ENCODE measurements around the gene TFRC. TPM values are rescaled to one million over a fixed set of nuclear protein-coding genes. Genes with fewer than 3 reads are reported as not detected.
"Not testable (repeated sequence)": the region's sequence is repeated elsewhere in the genome, so short reads cannot be mapped to it uniquely, and the experiment has no call there.

Gene TFRC
- polyA plus RNA-seq, 3 donors: 6.6 to 43.1 (median 7.9) TPM

- Histone ChIP-seq H3K27me3 (ENCODE audit: control insufficient read depth in 2 of 2, insufficient read depth in 2 of 2, low read length in 2 of 2) (no peaks in the 10 kb centered on the region), H2AFZ (ENCODE audit: insufficient read depth, low read depth, low read length, poor library complexity, severe bottlenecking) (no peak overlapping the region), H3K4me1 (ENCODE audit: control insufficient read depth in 1 of 2, insufficient read depth in 2 of 2, low read length in 2 of 2) (no peaks in the 10 kb centered on the region), H4K20me1 (ENCODE audit: insufficient read depth, low read length) (no peaks in the 10 kb centered on the region), H3K4me3 (replicated peaks in 1 of 3; ENCODE audit: low read depth in 2 of 3, low read length in 3 of 3) (no peak overlapping the region), H3K9ac (ENCODE audit: insufficient read depth, low read length, poor library complexity, severe bottlenecking) (no peak overlapping the region), H3K9me3 (replicated peaks in 1 of 2; ENCODE audit: control insufficient read depth in 1 of 2, insufficient read depth in 1 of 2, low read length in 2 of 2) (peaks cover 0 to 9% of the 10 kb centered on the region in 2 donors), H3K27ac (ENCODE audit: low read depth in 1 of 2, low read length in 2 of 2) (no peak overlapping the region), H3K4me2 (replicated peaks; ENCODE audit: extremely low read depth, low read length, poor library complexity, severe bottlenecking) (no peak overlapping the region), H3K36me3 (replicated peaks in 1 of 2; ENCODE audit: control insufficient read depth in 1 of 2, insufficient read depth in 2 of 2, low read length in 2 of 2) (peaks cover 0 to 5% of the 10 kb centered on the region in 2 donors), H3K79me2 (ENCODE audit: insufficient read depth, low read length) (no peaks in the 10 kb centered on the region)
- Mint-ChIP-seq H3K36me3 (peaks cover 11 to 27% of the 10 kb centered on the region in 2 donors), H3K9me3 (peaks cover 4 to 28% (median 18%) of the 10 kb centered on the region in 7 donors), H3K4me3 (no peak overlapping the region), H3K27me3 (ENCODE audit: low read depth in 3 of 3) (peaks cover 0 to 7% (median 2%) of the 10 kb centered on the region in 3 donors), H3K27ac (no peak overlapping the region), H3K4me1 (no peaks in the 10 kb centered on the region)
- intact Hi-C loops (cut with micrococcal nuclease): no loop called here
- 88% methylated on average over 3 of the region's 6 CpGs for WGBS (ENCODE audit: insufficient coverage)
- DNase-seq: no peak
- TF ChIP-seq, protein P1, sequence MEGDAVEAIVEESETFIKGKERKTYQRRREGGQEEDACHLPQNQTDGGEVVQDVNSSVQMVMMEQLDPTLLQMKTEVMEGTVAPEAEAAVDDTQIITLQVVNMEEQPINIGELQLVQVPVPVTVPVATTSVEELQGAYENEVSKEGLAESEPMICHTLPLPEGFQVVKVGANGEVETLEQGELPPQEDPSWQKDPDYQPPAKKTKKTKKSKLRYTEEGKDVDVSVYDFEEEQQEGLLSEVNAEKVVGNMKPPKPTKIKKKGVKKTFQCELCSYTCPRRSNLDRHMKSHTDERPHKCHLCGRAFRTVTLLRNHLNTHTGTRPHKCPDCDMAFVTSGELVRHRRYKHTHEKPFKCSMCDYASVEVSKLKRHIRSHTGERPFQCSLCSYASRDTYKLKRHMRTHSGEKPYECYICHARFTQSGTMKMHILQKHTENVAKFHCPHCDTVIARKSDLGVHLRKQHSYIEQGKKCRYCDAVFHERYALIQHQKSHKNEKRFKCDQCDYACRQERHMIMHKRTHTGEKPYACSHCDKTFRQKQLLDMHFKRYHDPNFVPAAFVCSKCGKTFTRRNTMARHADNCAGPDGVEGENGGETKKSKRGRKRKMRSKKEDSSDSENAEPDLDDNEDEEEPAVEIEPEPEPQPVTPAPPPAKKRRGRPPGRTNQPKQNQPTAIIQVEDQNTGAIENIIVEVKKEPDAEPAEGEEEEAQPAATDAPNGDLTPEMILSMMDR (IDR thresholded peaks at IDR 0.05): no peak
Measured at GRCh38 chr3:196042673-196043072, 39.2 kb downstream of the TFRC start.

- no peaks in the 10 kb centered on the region for H4K20me1 ChIP-seq (ENCODE audit: insufficient read depth, low read length)
- no peaks in the 10 kb centered on the region for H3K27me3 ChIP-seq (ENCODE audit: control insufficient read depth in 2 of 2, insufficient read depth in 2 of 2, low read length in 2 of 2)
- Mint-ChIP-seq H3K4me1 (no peaks in the 10 kb centered on the region), H3K9me3 (peaks cover 5 to 28% (median 19%) of the 10 kb centered on the region in 7 donors), H3K36me3 (peaks cover 3 to 5% of the 10 kb centered on the region in 2 donors), H3K27me3 (ENCODE audit: low read depth in 3 of 3) (peaks cover 0 to 4% (median 3%) of the 10 kb centered on the region in 3 donors), H3K27ac (no peak overlapping the region), H3K4me3 (no peak overlapping the region)
- no peak for DNase-seq
- no peaks in the 10 kb centered on the region for H3K79me2 ChIP-seq (ENCODE audit: insufficient read depth, low read length)
- no peak overlapping the region for H3K9ac ChIP-seq (ENCODE audit: insufficient read depth, low read length, poor library complexity, severe bottlenecking)
- peaks cover 0 to 9% of the 10 kb centered on the region in 2 donors for H3K9me3 ChIP-seq (replicated peaks in 1 of 2; ENCODE audit: control insufficient read depth in 1 of 2, insufficient read depth in 1 of 2, low read length in 2 of 2)
- no peaks in the 10 kb centered on the region for H3K4me1 ChIP-seq (ENCODE audit: control insufficient read depth in 1 of 2, insufficient read depth in 2 of 2, low read length in 2 of 2)
- H3K36me3 ChIP-seq (replicated peaks in 1 of 2; ENCODE audit: control insufficient read depth in 1 of 2, insufficient read depth in 2 of 2, low read length in 2 of 2): no peaks in the 10 kb centered on the region
- WGBS (ENCODE audit: insufficient coverage): no CpG with 5 or more reads among the region's 2 CpGs
- no peak overlapping the region for H3K4me2 ChIP-seq (replicated peaks; ENCODE audit: extremely low read depth, low read length, poor library complexity, severe bottlenecking)
- no peak overlapping the region for H3K4me3 ChIP-seq (replicated peaks in 1 of 3; ENCODE audit: low read depth in 2 of 3, low read length in 3 of 3)
- H2AFZ ChIP-seq (ENCODE audit: insufficient read depth, low read depth, low read length, poor library complexity, severe bottlenecking): no peak overlapping the region
- H3K27ac ChIP-seq (ENCODE audit: low read depth in 1 of 2, low read length in 2 of 2): no peak overlapping the region
- intact Hi-C loops (cut with micrococcal nuclease): no loop called here
- TF ChIP-seq, protein P1 (IDR thresholded peaks at IDR 0.05): no peak
Measured at GRCh38 chr3:196039359-196039758, 42.5 kb downstream of the TFRC start.

GRCh38 chr3:196026059-196026458, 55.8 kb downstream of the TFRC start:
- H3K4me3 ChIP-seq (replicated peaks in 1 of 3; ENCODE audit: low read depth in 2 of 3, low read length in 3 of 3); H3K9ac ChIP-seq (ENCODE audit: insufficient read depth, low read length, poor library complexity, severe bottlenecking); DNase-seq; H3K9me3 ChIP-seq (replicated peaks in 1 of 2; ENCODE audit: control insufficient read depth in 1 of 2, insufficient read depth in 1 of 2, low read length in 2 of 2); H3K27me3 Mint-ChIP-seq (ENCODE audit: low read depth in 3 of 3); H2AFZ ChIP-seq (ENCODE audit: insufficient read depth, low read depth, low read length, poor library complexity, severe bottlenecking); H3K4me1 ChIP-seq (ENCODE audit: control insufficient read depth in 1 of 2, insufficient read depth in 2 of 2, low read length in 2 of 2); H3K27ac ChIP-seq (ENCODE audit: low read depth in 1 of 2, low read length in 2 of 2); H3K27ac Mint-ChIP-seq; H3K36me3 Mint-ChIP-seq; H3K36me3 ChIP-seq (replicated peaks in 1 of 2; ENCODE audit: control insufficient read depth in 1 of 2, insufficient read depth in 2 of 2, low read length in 2 of 2); H3K4me3 Mint-ChIP-seq; H3K9me3 Mint-ChIP-seq; H3K27me3 ChIP-seq (ENCODE audit: control insufficient read depth in 2 of 2, insufficient read depth in 2 of 2, low read length in 2 of 2); H4K20me1 ChIP-seq (ENCODE audit: insufficient read depth, low read length); H3K79me2 ChIP-seq (ENCODE audit: insufficient read depth, low read length); H3K4me2 ChIP-seq (replicated peaks; ENCODE audit: extremely low read depth, low read length, poor library complexity, severe bottlenecking); intact Hi-C loops (cut with micrococcal nuclease); H3K4me1 Mint-ChIP-seq: not testable (repeated sequence)
- WGBS (ENCODE audit: insufficient coverage): 83% methylated on average over 6 of the region's 10 CpGs
